ENCODE measurements around the gene IDUA.

The IDUA gene

GRCh38 chr4:1014291-1015167 is 27.7 kb downstream of the IDUA start:
- Histone ChIP-seq H3K4me2 (ENCODE audit: low read length) (no peak overlapping the region), H4K20me1 (ENCODE audit: insufficient read depth, low read length) (no peaks in the 10 kb centered on the region), H3K79me2 (ENCODE audit: low read length) (no peaks in the 10 kb centered on the region), H3K9ac (ENCODE audit: low read length) (no peak overlapping the region), H3K4me3 (ENCODE audit: low read length) (no peak overlapping the region), H3K36me3 (replicated peaks; ENCODE audit: low read depth, low read length) (no peaks in the 10 kb centered on the region), H3K9me3 (ENCODE audit: insufficient read depth, low read length) (no peaks in the 10 kb centered on the region), H3K4me1 (ENCODE audit: low read length) (no peaks in the 10 kb centered on the region), H3K27ac (ENCODE audit: low read length) (no peak overlapping the region), H2AFZ (ENCODE audit: low read depth, low read length) (no peak overlapping the region), H3K27me3 (ENCODE audit: low read depth, low read length) (no peaks in the 10 kb centered on the region)
- TF ChIP-seq CTCF (IDR thresholded peaks at IDR 0.05; ENCODE audit: low read depth, low read length): no peak
- no peak for TF ChIP-seq EZH2phosphoT487 (IDR thresholded peaks at IDR 0.05; ENCODE audit: low read depth)

DNA sequence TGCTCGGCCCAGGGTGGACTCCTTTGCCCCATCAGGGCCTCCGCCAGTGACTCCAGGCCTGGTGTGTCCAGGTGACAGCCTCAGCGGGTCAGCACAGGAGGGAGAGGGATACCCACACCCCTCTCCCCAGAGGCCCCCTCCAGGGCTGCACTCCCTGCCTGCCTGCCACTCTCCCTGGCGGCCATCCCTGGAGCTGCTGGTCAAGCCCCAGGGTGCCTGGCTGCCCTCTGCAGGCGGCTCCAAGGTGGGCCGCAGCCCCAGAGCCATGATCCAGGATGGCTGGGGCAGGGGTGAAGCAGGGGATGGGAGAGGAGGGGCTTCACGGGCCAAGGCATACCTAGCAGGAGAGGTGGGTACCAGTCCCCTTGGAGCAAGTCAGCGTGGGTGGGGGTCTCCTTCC is 28.3 kb downstream of the IDUA start:
- Histone ChIP-seq H3K36me3 (replicated peaks; ENCODE audit: low read depth, low read length) (no peaks in the 10 kb centered on the region), H4K20me1 (ENCODE audit: insufficient read depth, low read length) (no peaks in the 10 kb centered on the region), H3K27me3 (ENCODE audit: low read depth, low read length) (no peaks in the 10 kb centered on the region), H3K9me3 (ENCODE audit: insufficient read depth, low read length) (no peaks in the 10 kb centered on the region), H3K4me1 (ENCODE audit: low read length) (no peaks in the 10 kb centered on the region), H3K4me3 (ENCODE audit: low read length) (no peak overlapping the region), H3K9ac (ENCODE audit: low read length) (no peak overlapping the region), H3K27ac (ENCODE audit: low read length) (no peak overlapping the region), H2AFZ (ENCODE audit: low read depth, low read length) (no peak overlapping the region), H3K4me2 (ENCODE audit: low read length) (no peak overlapping the region), H3K79me2 (ENCODE audit: low read length) (no peaks in the 10 kb centered on the region)
- no peak for TF ChIP-seq EZH2phosphoT487 (IDR thresholded peaks at IDR 0.05; ENCODE audit: low read depth)
- TF ChIP-seq CTCF (IDR thresholded peaks at IDR 0.05; ENCODE audit: low read depth, low read length): 0 out of 2 replicates have a peak, but pooled peaks have one; percentile 6

DNA sequence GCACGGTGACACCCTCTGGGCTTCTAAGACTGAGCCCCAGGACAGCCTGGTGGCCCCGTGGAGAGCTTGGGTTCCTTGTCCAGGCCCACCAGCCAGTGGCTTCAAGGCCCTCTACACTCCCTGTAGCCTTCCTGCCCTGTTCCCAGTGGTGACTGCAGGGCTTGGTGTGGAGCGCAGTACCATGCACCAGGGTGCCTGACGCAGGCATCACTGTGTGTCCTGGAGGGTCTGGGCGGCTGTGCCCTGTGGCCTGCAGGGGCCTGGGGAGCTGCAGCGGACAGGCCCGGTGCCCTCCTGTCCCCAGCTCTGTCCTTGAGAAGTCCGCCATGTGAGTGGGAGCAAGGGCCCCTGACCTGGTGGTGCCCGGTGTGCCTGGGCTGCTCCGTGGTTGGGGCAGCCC is 28.9 kb downstream of the IDUA start:
- no peaks in the 10 kb centered on the region for H3K36me3 ChIP-seq (replicated peaks; ENCODE audit: low read depth, low read length)
- no peak overlapping the region for H2AFZ ChIP-seq (ENCODE audit: low read depth, low read length)
- no peak overlapping the region for H3K4me3 ChIP-seq (ENCODE audit: low read length)
- H3K27me3 ChIP-seq (ENCODE audit: low read depth, low read length): no peaks in the 10 kb centered on the region
- no peaks in the 10 kb centered on the region for H4K20me1 ChIP-seq (ENCODE audit: insufficient read depth, low read length)
- H3K79me2 ChIP-seq (ENCODE audit: low read length): no peaks in the 10 kb centered on the region
- H3K9ac ChIP-seq (ENCODE audit: low read length): no peak overlapping the region
- H3K9me3 ChIP-seq (ENCODE audit: insufficient read depth, low read length): no peaks in the 10 kb centered on the region
- no peak overlapping the region for H3K27ac ChIP-seq (ENCODE audit: low read length)
- H3K4me1 ChIP-seq (ENCODE audit: low read length): no peaks in the 10 kb centered on the region
- H3K4me2 ChIP-seq (ENCODE audit: low read length): no peak overlapping the region
- TF ChIP-seq CTCF (IDR thresholded peaks at IDR 0.05; ENCODE audit: low read depth, low read length): no peak
- no peak for TF ChIP-seq EZH2phosphoT487 (IDR thresholded peaks at IDR 0.05; ENCODE audit: low read depth)

DNA sequence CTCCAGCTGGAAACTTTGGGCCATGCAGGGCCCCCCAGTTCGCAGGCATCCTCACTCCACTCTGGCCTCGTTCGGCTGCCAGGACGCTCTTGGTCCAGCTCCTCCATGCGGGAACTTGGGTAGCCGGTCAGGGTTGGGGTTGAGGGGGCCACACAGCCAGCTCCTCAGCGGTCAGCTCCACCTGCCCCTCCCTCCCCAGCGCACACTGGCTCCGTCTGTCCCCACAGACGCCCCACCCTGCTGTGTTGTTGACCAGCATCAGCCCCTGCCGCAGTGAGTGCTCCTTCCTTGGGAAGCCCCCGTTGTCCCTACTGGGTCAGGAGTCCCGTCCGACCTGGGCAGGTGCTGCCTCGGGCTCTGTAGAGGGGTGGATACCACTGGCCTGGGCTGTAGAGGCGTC is 30.4 kb downstream of the IDUA start:
- no peak for TF ChIP-seq EZH2phosphoT487 (IDR thresholded peaks at IDR 0.05; ENCODE audit: low read depth)
- H3K27me3 ChIP-seq (ENCODE audit: low read depth, low read length): no peaks in the 10 kb centered on the region

More for the DNA sequence above, 30.4 kb downstream of the IDUA start:
- H3K4me1 ChIP-seq (ENCODE audit: low read length): peaks cover 12% of the 10 kb centered on the region
- H3K36me3 ChIP-seq (replicated peaks; ENCODE audit: low read depth, low read length): no peaks in the 10 kb centered on the region
- no peak overlapping the region for H3K4me2 ChIP-seq (ENCODE audit: low read length)
- no peaks in the 10 kb centered on the region for H4K20me1 ChIP-seq (ENCODE audit: insufficient read depth, low read length)
- no peak overlapping the region for H3K27ac ChIP-seq (ENCODE audit: low read length)
- H3K9me3 ChIP-seq (ENCODE audit: insufficient read depth, low read length): no peaks in the 10 kb centered on the region
- no peak overlapping the region for H3K4me3 ChIP-seq (ENCODE audit: low read length)
- no peak overlapping the region for H3K9ac ChIP-seq (ENCODE audit: low read length)
- no peak overlapping the region for H2AFZ ChIP-seq (ENCODE audit: low read depth, low read length)
- no peaks in the 10 kb centered on the region for H3K79me2 ChIP-seq (ENCODE audit: low read length)

All from OCI-LY3 (cell line).